ENCODE data around the gene HDDC3.
A peak's percentile ranks its signal among the peaks of the same experiment; 100 is the strongest.

HDDC3 gene

DNA sequence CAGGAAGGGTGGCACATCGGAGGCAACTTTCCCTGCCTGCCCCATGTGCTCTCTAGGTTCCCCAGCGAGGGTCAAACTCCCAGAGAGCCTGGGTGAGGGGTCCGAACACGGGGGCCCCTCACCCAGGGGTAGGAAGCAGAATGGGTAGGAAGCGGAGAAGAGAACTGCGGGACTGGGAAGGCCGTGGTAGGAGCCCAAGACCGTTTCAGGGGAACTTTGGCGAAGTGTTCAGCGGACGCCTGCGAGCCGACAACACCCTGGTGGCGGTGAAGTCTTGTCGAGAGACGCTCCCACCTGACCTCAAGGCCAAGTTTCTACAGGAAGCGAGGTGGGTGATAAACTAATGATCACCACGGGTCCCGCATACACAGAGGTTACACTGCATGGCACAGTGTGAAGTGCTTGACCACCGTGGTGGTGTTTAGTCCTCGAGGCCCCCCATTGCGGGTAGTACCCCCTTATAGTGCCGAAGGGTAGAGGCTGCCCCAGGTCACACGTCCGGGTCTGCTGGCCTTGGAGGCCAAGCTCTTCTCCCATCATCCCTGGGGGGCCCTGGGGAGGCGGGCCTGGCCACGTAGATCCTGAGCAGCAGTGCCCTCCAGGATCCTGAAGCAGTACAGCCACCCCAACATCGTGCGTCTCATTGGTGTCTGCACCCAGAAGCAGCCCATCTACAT, 39.7 kb downstream of the HDDC3 start:
- H3K36me3 ChIP-seq (ENCODE audit: insufficient read depth, low read length): peaks cover 58% of the 10 kb centered on the region
- no peak overlapping the region for H3K9ac ChIP-seq (ENCODE audit: low read length)
- no peaks in the 10 kb centered on the region for H3K4me1 ChIP-seq (ENCODE audit: insufficient read depth, low read length)
- H3K27ac ChIP-seq (ENCODE audit: low read depth, low read length): no peak overlapping the region
- no peak overlapping the region for H3K4me3 ChIP-seq (ENCODE audit: low read depth in 1 of 2, low read length in 2 of 2)
- H3K27me3 ChIP-seq (ENCODE audit: control insufficient read depth in 1 of 2, insufficient read depth in 2 of 2, low read length in 2 of 2): no peaks in the 10 kb centered on the region
- H3K9me3 ChIP-seq (ENCODE audit: low read length): no peaks in the 10 kb centered on the region

- Histone ChIP-seq H3K27me3 (ENCODE audit: control insufficient read depth in 1 of 2, insufficient read depth in 2 of 2, low read length in 2 of 2) (no peaks in the 10 kb centered on the region), H3K9me3 (ENCODE audit: low read length) (no peaks in the 10 kb centered on the region), H3K4me1 (ENCODE audit: insufficient read depth, low read length) (no peaks in the 10 kb centered on the region), H3K9ac (ENCODE audit: low read length) (no peak overlapping the region), H3K36me3 (ENCODE audit: insufficient read depth, low read length) (peaks cover 64% of the 10 kb centered on the region), H3K4me3 (ENCODE audit: low read depth in 1 of 2, low read length in 2 of 2) (no peak overlapping the region), H3K27ac (ENCODE audit: low read depth, low read length) (no peak overlapping the region)
Observed at GRCh38 chr15:90892023-90892422, 40.3 kb downstream of the HDDC3 start.

- Histone ChIP-seq H3K27me3 (ENCODE audit: control insufficient read depth in 1 of 2, insufficient read depth in 2 of 2, low read length in 2 of 2) (no peaks in the 10 kb centered on the region), H3K27ac (ENCODE audit: low read depth, low read length) (no peak overlapping the region), H3K9ac (ENCODE audit: low read length) (no peak overlapping the region), H3K36me3 (ENCODE audit: insufficient read depth, low read length) (peaks cover 68% of the 10 kb centered on the region), H3K9me3 (ENCODE audit: low read length) (no peaks in the 10 kb centered on the region), H3K4me1 (ENCODE audit: insufficient read depth, low read length) (peaks cover 2% of the 10 kb centered on the region), H3K4me3 (ENCODE audit: low read depth in 1 of 2, low read length in 2 of 2) (no peak overlapping the region)
Observed at GRCh38 chr15:90891346-90891949, 40.9 kb downstream of the HDDC3 start.

- Histone ChIP-seq H3K4me3 (ENCODE audit: low read depth in 1 of 2, low read length in 2 of 2) (no peak overlapping the region), H3K36me3 (ENCODE audit: insufficient read depth, low read length) (peaks cover 67% of the 10 kb centered on the region), H3K4me1 (ENCODE audit: insufficient read depth, low read length) (peaks cover 8% of the 10 kb centered on the region)
Observed at GRCh38 chr15:90890839-90891238, 41.5 kb downstream of the HDDC3 start.

GRCh38 chr15:90889736-90890456, 42.5 kb downstream of the HDDC3 start:
- Histone ChIP-seq H3K36me3 (ENCODE audit: insufficient read depth, low read length) (peaks cover 58% of the 10 kb centered on the region), H3K9me3 (ENCODE audit: low read length) (no peaks in the 10 kb centered on the region), H3K4me3 (ENCODE audit: low read depth in 1 of 2, low read length in 2 of 2) (no peak overlapping the region), H3K4me1 (ENCODE audit: insufficient read depth, low read length) (peaks cover 16% of the 10 kb centered on the region), H3K27ac (ENCODE audit: low read depth, low read length) (no peak overlapping the region), H3K27me3 (ENCODE audit: control insufficient read depth in 1 of 2, insufficient read depth in 2 of 2, low read length in 2 of 2) (no peaks in the 10 kb centered on the region), H3K9ac (ENCODE audit: low read length) (no peak overlapping the region)

More at GRCh38 chr15:90890839-90891238, 41.5 kb downstream of the HDDC3 start:
- Histone ChIP-seq H3K27me3 (ENCODE audit: control insufficient read depth in 1 of 2, insufficient read depth in 2 of 2, low read length in 2 of 2) (no peaks in the 10 kb centered on the region), H3K27ac (ENCODE audit: low read depth, low read length) (no peak overlapping the region), H3K9ac (ENCODE audit: low read length) (no peak overlapping the region), H3K9me3 (ENCODE audit: low read length) (no peaks in the 10 kb centered on the region)

DNA sequence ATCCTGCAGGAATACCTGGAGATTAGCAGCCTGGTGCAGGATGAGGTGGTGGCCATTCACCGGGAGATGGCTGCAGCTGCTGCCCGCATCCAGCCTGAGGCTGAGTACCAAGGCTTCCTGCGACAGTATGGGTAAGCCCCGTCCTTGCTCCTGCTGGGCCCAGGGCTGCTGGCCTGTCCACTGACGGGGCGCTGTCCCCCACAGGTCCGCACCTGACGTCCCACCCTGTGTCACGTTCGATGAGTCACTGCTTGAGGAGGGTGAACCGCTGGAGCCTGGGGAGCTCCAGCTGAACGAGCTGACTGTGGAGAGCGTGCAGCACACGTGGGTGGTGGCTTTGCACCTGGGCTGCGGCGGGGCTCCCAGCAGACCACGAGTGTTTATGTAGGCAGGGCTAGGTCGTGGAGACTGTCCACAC, 43.0 kb downstream of the HDDC3 start:
- peaks cover 20% of the 10 kb centered on the region for H3K4me1 ChIP-seq (ENCODE audit: insufficient read depth, low read length)
- no peak overlapping the region for H3K4me3 ChIP-seq (ENCODE audit: low read depth in 1 of 2, low read length in 2 of 2)
- no peaks in the 10 kb centered on the region for H3K9me3 ChIP-seq (ENCODE audit: low read length)
- peaks cover 54% of the 10 kb centered on the region for H3K36me3 ChIP-seq (ENCODE audit: insufficient read depth, low read length)
- H3K27ac ChIP-seq (ENCODE audit: low read depth, low read length): no peak overlapping the region
- no peaks in the 10 kb centered on the region for H3K27me3 ChIP-seq (ENCODE audit: control insufficient read depth in 1 of 2, insufficient read depth in 2 of 2, low read length in 2 of 2)
- H3K9ac ChIP-seq (ENCODE audit: low read length): no peak overlapping the region

DNA sequence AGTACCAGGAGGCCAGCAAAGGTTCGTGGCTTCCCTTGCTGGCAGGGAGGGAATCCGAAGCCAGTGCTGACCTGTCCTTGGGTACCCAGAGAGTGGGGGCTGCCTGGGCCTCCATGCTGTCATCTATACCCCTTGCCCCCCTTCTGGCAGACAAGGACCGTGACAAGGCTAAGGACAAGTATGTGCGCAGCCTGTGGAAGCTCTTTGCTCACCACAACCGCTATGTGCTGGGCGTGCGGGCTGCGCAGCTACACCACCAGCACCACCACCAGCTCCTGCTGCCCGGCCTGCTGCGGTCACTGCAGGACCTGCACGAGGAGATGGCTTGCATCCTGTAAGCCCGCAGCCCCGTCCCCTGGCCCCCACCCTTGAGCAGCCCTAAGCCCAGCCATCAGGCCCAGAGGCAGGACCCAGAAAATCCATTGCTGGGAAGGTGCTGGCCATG, 45.3 kb downstream of the HDDC3 start:
- Histone ChIP-seq H3K4me1 (ENCODE audit: insufficient read depth, low read length) (peaks cover 31% of the 10 kb centered on the region), H3K27ac (ENCODE audit: low read depth, low read length) (no peak overlapping the region), H3K27me3 (ENCODE audit: control insufficient read depth in 1 of 2, insufficient read depth in 2 of 2, low read length in 2 of 2) (no peaks in the 10 kb centered on the region), H3K9ac (ENCODE audit: low read length) (no peak overlapping the region), H3K36me3 (ENCODE audit: insufficient read depth, low read length) (peaks cover 33% of the 10 kb centered on the region), H3K9me3 (ENCODE audit: low read length) (no peaks in the 10 kb centered on the region), H3K4me3 (ENCODE audit: low read depth in 1 of 2, low read length in 2 of 2) (no peak overlapping the region)

DNA sequence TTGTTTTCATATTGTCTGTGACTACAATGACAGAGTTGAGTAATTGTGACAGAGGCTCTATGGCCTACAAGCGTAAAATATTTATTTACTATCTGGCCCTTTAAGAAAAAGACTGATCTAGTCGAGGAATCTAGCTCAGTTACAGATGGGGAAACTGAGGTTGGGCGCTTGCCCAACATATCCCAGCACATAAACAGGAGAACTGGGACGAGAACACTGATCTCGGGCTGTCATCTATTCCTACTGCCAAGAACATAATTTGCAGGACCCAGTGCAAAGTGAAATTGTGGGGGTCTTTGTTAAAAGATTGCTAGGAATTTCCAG, 46.1 kb downstream of the HDDC3 start:
- Histone ChIP-seq H3K36me3 (ENCODE audit: insufficient read depth, low read length) (peaks cover 25% of the 10 kb centered on the region), H3K9me3 (ENCODE audit: low read length) (no peaks in the 10 kb centered on the region), H3K9ac (ENCODE audit: low read length) (no peak overlapping the region), H3K27ac (ENCODE audit: low read depth, low read length) (no peak overlapping the region), H3K4me1 (ENCODE audit: insufficient read depth, low read length) (peaks cover 31% of the 10 kb centered on the region), H3K27me3 (ENCODE audit: control insufficient read depth in 1 of 2, insufficient read depth in 2 of 2, low read length in 2 of 2) (no peaks in the 10 kb centered on the region), H3K4me3 (ENCODE audit: low read depth in 1 of 2, low read length in 2 of 2) (no peak overlapping the region)

DNA sequence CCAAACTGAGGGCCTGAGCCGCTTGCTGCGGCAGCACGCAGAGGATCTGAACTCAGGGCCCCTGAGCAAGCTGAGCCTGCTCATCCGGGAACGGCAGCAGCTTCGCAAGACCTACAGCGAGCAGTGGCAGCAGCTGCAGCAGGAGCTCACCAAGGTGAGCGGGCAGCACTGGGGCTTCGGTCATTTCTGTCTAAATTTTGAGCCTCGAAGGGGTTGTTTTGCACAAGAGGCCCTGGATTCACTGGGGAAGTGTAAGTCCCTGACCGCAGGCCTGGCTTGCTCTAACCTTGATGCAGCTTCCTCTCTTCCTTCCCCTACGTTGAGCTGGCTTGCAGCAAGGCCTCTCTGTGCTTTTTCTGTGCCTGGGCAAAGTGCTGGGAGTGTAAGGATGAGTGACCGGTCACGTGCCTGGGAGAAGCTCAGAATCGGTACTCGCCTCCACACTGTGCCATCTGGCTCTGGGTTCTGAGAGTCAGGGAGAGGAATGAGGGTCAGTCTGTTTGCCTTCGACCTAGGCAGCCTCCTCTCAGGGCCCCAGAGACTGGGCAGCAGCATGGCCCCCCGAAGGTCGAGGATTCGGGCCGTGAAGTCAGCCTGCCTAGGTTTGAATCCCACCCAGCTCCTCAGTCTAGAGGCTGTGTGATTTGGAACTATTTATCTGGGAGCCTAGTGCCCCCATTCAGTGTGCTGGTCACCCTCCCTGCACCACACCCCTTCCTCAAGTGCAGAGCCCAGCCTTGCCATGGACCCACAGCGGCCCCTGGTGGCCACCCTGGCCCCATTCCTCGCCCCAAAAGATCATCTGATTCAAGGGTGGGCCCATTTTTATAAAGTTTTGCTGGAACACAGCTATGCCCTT, 46.7 kb downstream of the HDDC3 start:
- peak overlapping the region; percentile 76 for H3K9ac ChIP-seq (ENCODE audit: low read length)
- peak overlapping the region; percentile 61 to 66 for H3K4me3 ChIP-seq (ENCODE audit: low read depth in 1 of 2, low read length in 2 of 2)

DNA sequence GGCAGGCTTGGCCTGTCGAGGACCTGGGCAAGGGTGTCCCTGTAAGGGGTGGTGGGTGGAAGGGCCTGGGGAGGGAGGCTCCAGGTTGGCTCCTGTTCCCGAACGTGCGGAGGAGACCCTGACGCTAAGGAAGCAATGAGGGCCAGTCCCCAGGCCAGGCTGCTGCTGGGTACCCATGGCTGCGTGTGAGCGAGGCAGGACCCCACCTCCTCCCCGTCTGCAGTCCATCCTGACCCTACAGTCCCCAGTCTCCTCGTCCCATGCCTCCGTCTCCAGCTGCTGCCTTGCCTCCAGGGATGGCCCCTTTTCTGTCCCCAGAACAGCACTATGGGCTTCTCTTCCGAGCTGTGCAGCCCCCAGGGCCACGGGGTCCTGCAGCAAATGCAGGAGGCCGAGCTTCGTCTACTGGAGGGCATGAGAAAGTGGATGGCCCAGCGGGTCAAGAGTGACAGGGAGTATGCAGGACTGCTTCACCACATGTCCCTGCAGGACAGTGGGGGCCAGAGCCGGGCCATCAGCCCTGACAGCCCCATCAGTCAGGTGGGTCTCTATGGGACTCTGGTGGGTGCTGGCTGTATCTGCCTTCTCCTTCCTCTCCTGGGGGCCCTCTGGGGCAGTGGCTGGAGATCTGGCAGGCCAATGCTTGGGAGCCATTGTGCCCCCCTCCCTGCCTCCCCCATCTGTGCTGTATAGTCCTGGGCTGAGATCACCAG, 47.5 kb downstream of the HDDC3 start:
- peaks cover 31% of the 10 kb centered on the region for H3K4me1 ChIP-seq (ENCODE audit: insufficient read depth, low read length)
- H3K4me3 ChIP-seq (ENCODE audit: low read depth in 1 of 2, low read length in 2 of 2): peak overlapping the region; percentile 61 to 66
- peaks cover 26% of the 10 kb centered on the region for H3K36me3 ChIP-seq (ENCODE audit: insufficient read depth, low read length)
- peak overlapping the region; percentile 76 for H3K9ac ChIP-seq (ENCODE audit: low read length)
- H3K9me3 ChIP-seq (ENCODE audit: low read length): no peaks in the 10 kb centered on the region
- H3K27ac ChIP-seq (ENCODE audit: low read depth, low read length): peak overlapping the region; percentile 95
- H3K27me3 ChIP-seq (ENCODE audit: control insufficient read depth in 1 of 2, insufficient read depth in 2 of 2, low read length in 2 of 2): no peaks in the 10 kb centered on the region

More for the DNA sequence above, 46.7 kb downstream of the HDDC3 start:
- Histone ChIP-seq H3K9me3 (ENCODE audit: low read length) (no peaks in the 10 kb centered on the region), H3K36me3 (ENCODE audit: insufficient read depth, low read length) (peaks cover 24% of the 10 kb centered on the region), H3K4me1 (ENCODE audit: insufficient read depth, low read length) (peaks cover 31% of the 10 kb centered on the region), H3K27me3 (ENCODE audit: control insufficient read depth in 1 of 2, insufficient read depth in 2 of 2, low read length in 2 of 2) (no peaks in the 10 kb centered on the region), H3K27ac (ENCODE audit: low read depth, low read length) (peak overlapping the region; percentile 95)
